ENCODE data around the gene IGFLR1. TPM values are rescaled to one million over a fixed set of nuclear protein-coding genes. Genes with fewer than 3 reads are reported as not detected.

The IGFLR1 gene
- total and polyA plus RNA-seq, 9 of the 15 experiments (the other 6 are each of a cell fraction or from before 2014, with no cell fraction given) = 1.0 to 14.3 (median 4.6) TPM

DNA sequence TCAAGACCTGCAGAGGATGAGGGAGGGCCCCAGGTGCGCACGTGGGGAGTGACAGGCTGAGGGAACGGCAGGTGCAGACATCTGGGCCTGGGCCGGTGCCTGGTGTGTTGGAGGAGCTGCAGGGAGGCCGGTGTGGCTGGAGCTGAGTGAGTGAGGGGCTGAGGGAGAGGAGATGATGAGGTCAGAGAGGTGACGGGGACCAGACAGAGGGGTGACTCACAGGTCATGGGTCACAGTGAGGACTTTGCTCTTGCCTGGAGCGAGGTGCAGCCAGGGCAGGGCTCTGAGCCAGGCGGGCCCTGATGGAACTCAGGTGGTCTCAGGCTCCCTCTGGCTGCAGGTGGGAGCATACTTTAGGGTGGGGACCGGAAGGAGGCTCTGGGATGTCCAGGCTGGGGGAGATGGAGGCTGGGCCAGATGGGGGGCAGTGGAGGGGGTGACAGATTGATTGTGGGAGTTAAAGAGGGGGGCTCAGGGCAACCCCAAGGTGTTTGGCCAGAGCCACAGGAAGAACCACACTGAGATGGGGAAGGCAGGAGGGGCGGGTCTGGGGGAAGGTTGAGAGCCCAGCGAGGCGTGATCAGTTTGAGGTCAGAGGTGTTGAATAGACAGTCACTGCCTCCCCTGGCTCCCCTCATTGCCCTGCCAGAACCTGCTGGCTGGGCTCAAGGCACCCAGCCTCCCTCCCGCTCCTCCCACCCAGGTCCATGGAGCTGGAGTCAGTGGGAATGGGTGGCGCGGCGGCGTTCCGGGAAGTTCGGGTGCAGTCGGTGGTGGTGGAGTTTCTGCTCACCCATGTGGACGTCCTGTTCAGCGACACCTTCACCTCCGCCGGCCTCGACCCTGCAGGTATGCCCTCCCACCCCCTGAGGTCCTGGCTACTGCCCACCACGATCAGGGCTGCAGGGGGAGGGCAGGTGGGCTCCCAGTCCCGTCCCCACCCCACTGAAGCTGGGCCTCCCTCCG lies 41.5 kb upstream of the IGFLR1 start:
- FAIRE-seq (no peak), ATAC-seq (peak; percentile 61)
- POLR2A ChIA-PET = no interaction called here

More for the DNA sequence above, 41.5 kb upstream of the IGFLR1 start:
- Histone ChIP-seq H3K27me3 (ENCODE audit: control insufficient read depth in 2 of 2, insufficient read depth in 2 of 2, low read length in 2 of 2) (no peaks in the 10 kb centered on the region), H3K9me3 (replicated peaks; ENCODE audit: control insufficient read depth, insufficient read depth, low read depth, low read length) (no peaks in the 10 kb centered on the region), H3K4me2 (ENCODE audit: insufficient read depth, low read length) (no peak overlapping the region), H3K4me3 (no peak overlapping the region), H3K9me1 (ENCODE audit: control insufficient read depth, insufficient read depth, low read length) (no peaks in the 10 kb centered on the region), H4K20me1 (replicated peaks; ENCODE audit: control insufficient read depth, insufficient read depth, low read length) (no peaks in the 10 kb centered on the region), H3K4me1 (replicated peaks in 1 of 2; ENCODE audit: control insufficient read depth in 2 of 2, insufficient read depth in 2 of 2, low read length in 2 of 2) (peaks cover 0 to 36% of the 10 kb centered on the region in 2 experiments; a peak in 1 of 5 replicates), H3K9ac (ENCODE audit: insufficient read depth in 1 of 2, low read depth in 2 of 2, low read length in 2 of 2) (peak overlapping the region in 1 of 2 experiments; percentile 17; a peak in 1 of 4 replicates), H2AFZ (ENCODE audit: low read depth, low read length) (no peak overlapping the region), H3K79me2 (ENCODE audit: control insufficient read depth, insufficient read depth, low read length) (no peaks in the 10 kb centered on the region), H3K27ac (ENCODE audit: extremely low read depth, low read depth, low read length) (no peak overlapping the region), H3K36me3 (ENCODE audit: control insufficient read depth, insufficient read depth, low read length) (peaks cover 14% of the 10 kb centered on the region; the same call in 1 of the 3 replicates)
- intact Hi-C loops (cut with micrococcal nuclease) (no loop called here), in situ Hi-C loops (cut with MboI) (no loop called here)
- TF ChIP-seq, protein P1, sequence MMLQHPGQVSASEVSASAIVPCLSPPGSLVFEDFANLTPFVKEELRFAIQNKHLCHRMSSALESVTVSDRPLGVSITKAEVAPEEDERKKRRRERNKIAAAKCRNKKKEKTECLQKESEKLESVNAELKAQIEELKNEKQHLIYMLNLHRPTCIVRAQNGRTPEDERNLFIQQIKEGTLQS (IDR thresholded peaks at IDR 0.05) = peak; percentile 70
- TF ChIP-seq, protein P1 (CRISPR knock-in tag; conservative IDR thresholded peaks at IDR 0.05) = no peak
- TF ChIP-seq POLR2G (IDR thresholded peaks at IDR 0.05; ENCODE audit: low read depth, low read length) = peak; percentile 18; the same call in 1 of the 2 replicates
- peak; percentile 83 for TF ChIP-seq ZNF263 (CRISPR knock-in tag; IDR thresholded peaks at IDR 0.05; ENCODE audit: borderline replicate concordance)
- TF ChIP-seq RBFOX2 (IDR thresholded peaks at IDR 0.05; ENCODE audit: low read depth, low read length) = peak; percentile 45; the same call in 1 of the 2 replicates
- TF ChIP-seq, protein P2, sequence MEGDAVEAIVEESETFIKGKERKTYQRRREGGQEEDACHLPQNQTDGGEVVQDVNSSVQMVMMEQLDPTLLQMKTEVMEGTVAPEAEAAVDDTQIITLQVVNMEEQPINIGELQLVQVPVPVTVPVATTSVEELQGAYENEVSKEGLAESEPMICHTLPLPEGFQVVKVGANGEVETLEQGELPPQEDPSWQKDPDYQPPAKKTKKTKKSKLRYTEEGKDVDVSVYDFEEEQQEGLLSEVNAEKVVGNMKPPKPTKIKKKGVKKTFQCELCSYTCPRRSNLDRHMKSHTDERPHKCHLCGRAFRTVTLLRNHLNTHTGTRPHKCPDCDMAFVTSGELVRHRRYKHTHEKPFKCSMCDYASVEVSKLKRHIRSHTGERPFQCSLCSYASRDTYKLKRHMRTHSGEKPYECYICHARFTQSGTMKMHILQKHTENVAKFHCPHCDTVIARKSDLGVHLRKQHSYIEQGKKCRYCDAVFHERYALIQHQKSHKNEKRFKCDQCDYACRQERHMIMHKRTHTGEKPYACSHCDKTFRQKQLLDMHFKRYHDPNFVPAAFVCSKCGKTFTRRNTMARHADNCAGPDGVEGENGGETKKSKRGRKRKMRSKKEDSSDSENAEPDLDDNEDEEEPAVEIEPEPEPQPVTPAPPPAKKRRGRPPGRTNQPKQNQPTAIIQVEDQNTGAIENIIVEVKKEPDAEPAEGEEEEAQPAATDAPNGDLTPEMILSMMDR (IDR thresholded peaks at IDR 0.05 in 2 of 3, conservative IDR thresholded peaks at IDR 0.05 in 1 of 3; ENCODE audit: insufficient read depth in 2 of 3, low read depth in 1 of 3, low read length in 3 of 3) = peak in 2 of 3 experiments; percentile 18 to 21; a peak in 2 of 6 replicates
- no peak for TF ChIP-seq CREB1 (IDR thresholded peaks at IDR 0.05)
- no peak for TF ChIP-seq CREB1 (CRISPR knock-in tag; IDR thresholded peaks at IDR 0.05)
- 0 out of 2 replicates have a peak, but pooled peaks have one; percentile 18 for TF ChIP-seq NR2C2 (CRISPR knock-in tag; IDR thresholded peaks at IDR 0.05)
- TF ChIP-seq NR2C2 (tag; IDR thresholded peaks at IDR 0.05) = no peak
- TF ChIP-seq JUN (IDR thresholded peaks at IDR 0.05; ENCODE audit: borderline replicate concordance, low read depth, low read length) = peak; percentile 48; the same call in 1 of the 2 replicates
- no peak for TF ChIP-seq JUN (CRISPR knock-in tag; IDR thresholded peaks at IDR 0.05; ENCODE audit: borderline replicate concordance)
- peak; percentile 64 for TF ChIP-seq JUND (IDR thresholded peaks at IDR 0.05; ENCODE audit: borderline replicate concordance, low read depth, low read length)
- TF ChIP-seq JUND (tag; IDR thresholded peaks at IDR 0.05; ENCODE audit: borderline replicate concordance, low read depth, low read length) = no peak; the same call in 2 of the 3 replicates
- no peak for TF ChIP-seq HNRNPUL1 (IDR thresholded peaks at IDR 0.05; ENCODE audit: low read length)
- no peak for TF ChIP-seq PURB (CRISPR knock-in tag; IDR thresholded peaks at IDR 0.05; ENCODE audit: low read depth)
- TF ChIP-seq NR2C1 (IDR thresholded peaks at IDR 0.05) = peak; percentile 67; the same call in 1 of the 2 replicates
- peak; percentile 63 for TF ChIP-seq NR2C1 (tag; IDR thresholded peaks at IDR 0.05)
- no peak for TF ChIP-seq TAF7 (tag; IDR thresholded peaks at IDR 0.05)
- CTCF ChIA-PET (ENCODE audit: low intra/inter-chr PET ratio) = no interaction called here
- DNase-seq (ENCODE audit: extremely low read depth in 1 of 4, low spot score in 3 of 4) = peak in 1 of 4 experiments; percentile 17
- BruUV-seq (replicated peaks) = no TSS peak
- WGBS (ENCODE audit: insufficient coverage, low coverage, missing lambda C conversion rate) = 52% methylated on average over 13 of the region's 28 CpGs
